Measurements from ENCODE around the gene MESD.

MESD gene

DNA sequence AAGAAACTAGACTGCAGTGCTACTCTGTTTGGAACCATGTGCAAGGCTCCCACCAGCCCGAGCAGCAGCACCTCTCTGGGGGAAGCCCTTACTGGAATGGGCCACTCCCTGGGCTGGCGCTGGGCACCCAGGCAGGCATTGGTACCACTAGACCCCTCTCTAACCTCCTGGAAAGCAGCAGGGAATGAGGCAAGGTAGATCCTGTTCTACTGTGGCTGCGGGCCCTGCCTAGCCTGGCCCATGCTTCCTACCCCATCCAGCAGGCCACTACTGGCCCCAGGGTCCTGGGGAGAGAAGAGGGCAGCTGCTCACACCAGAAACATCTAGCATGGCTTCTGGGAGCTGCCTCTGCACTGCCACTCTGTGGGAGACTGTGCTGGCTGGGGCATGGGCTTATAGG, 44.8 kb downstream of the MESD start:
- in situ Hi-C loops (cut with HindIII; ENCODE audit: low sequenced_read_pairs), result no loop called here
- no peak overlapping the region for H3K4me3 ChIP-seq (ENCODE audit: low read depth, low read length)
- no peak for DNase-seq (ENCODE audit: low read depth, low spot score)
- TF ChIP-seq, protein P1, sequence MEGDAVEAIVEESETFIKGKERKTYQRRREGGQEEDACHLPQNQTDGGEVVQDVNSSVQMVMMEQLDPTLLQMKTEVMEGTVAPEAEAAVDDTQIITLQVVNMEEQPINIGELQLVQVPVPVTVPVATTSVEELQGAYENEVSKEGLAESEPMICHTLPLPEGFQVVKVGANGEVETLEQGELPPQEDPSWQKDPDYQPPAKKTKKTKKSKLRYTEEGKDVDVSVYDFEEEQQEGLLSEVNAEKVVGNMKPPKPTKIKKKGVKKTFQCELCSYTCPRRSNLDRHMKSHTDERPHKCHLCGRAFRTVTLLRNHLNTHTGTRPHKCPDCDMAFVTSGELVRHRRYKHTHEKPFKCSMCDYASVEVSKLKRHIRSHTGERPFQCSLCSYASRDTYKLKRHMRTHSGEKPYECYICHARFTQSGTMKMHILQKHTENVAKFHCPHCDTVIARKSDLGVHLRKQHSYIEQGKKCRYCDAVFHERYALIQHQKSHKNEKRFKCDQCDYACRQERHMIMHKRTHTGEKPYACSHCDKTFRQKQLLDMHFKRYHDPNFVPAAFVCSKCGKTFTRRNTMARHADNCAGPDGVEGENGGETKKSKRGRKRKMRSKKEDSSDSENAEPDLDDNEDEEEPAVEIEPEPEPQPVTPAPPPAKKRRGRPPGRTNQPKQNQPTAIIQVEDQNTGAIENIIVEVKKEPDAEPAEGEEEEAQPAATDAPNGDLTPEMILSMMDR (IDR thresholded peaks at IDR 0.05; ENCODE audit: low read depth, low read length), result no peak

DNA sequence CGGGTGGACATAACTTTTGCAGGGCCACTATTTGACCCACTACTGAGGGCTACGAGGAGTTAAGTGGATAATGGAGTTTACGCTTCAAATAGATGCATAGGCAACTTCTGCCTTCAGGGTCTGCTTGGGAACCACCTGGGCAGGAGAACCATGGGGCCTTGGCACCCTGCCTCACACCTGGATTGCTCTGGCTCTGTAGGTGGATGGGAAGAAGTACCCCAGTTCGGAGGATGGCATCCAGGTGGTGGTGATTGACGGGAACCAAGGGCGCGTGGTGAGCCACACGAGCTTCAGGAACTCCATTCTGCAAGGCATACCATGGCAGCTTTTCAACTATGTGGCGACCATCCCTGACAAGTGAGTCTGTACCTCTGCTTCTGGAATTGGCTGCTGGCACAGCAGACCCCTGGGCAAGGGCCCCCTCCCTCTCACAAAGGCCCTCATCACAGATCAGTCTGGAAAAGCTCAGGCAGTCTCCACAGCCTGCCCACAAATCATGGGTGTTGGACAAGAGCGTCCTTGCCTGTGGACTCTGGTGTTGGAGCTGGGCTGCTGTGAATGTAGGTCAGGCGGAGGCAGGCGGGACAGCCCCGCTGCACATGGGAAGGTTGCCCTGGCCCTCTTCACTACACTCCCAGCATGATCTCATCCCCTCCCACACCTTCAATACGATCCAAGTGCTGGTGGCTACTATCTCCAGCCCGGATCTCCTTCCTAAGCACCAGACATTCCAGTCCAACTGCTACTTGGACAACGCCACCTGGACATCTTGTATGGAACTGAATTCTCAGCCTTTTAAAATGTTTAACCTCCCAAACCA, 46.7 kb downstream of the MESD start:
- TF ChIP-seq, protein P1 (IDR thresholded peaks at IDR 0.05; ENCODE audit: low read depth, low read length), result no peak
- DNase-seq (ENCODE audit: low read depth, low spot score), result no peak
- H3K4me3 ChIP-seq (ENCODE audit: low read depth, low read length), result no peak overlapping the region
- in situ Hi-C loops (cut with HindIII; ENCODE audit: low sequenced_read_pairs), result no loop called here

DNA sequence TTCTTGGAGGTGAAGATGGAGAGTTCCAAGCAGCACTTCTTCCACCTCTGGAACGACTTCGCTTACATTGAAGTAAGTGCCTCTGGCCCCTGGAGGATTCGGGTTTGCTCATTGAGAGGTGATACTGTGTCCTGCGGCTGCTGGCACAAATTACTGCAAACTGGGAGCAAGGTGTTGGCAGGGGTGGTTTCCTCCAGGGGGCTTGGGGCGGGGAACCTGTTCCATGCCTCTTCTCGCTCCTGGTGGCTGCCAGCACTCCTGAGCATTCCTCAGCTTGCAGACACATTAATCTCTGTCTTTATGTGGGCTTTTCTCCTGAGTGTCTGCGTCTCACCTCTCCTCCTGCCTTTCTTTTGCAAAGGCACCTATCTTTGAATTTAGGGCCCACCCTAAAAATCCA, 47.4 kb downstream of the MESD start:
- H3K4me3 ChIP-seq (ENCODE audit: low read depth, low read length), result no peak overlapping the region
- in situ Hi-C loops (cut with HindIII; ENCODE audit: low sequenced_read_pairs), result no loop called here
- TF ChIP-seq, protein P1 (IDR thresholded peaks at IDR 0.05; ENCODE audit: low read depth, low read length), result no peak
- DNase-seq (ENCODE audit: low read depth, low spot score), result no peak

DNA sequence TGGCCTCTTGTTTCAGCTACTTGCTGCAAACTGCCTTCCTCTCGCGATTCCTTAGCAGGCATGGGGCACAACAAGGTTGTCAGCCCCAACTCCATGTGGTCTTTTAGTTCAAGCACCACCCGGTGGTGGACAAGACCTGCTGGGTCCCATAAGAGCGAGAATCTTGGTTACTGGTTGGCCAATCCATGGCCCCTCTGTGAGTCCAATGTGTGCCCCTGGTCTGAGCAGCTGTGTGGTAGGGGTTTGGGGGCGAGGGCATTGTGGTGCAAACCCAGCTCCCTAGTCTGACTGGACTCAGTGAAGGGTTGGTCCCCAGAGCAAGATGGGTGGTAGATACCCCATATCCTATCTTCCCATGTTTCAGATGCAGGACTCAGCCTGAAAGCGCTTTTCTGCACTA, 48.8 kb downstream of the MESD start:
- H3K4me3 ChIP-seq (ENCODE audit: low read depth, low read length), result no peak overlapping the region
- in situ Hi-C loops (cut with HindIII; ENCODE audit: low sequenced_read_pairs), result no loop called here
- TF ChIP-seq, protein P1 (IDR thresholded peaks at IDR 0.05; ENCODE audit: low read depth, low read length), result no peak
- DNase-seq (ENCODE audit: low read depth, low spot score), result no peak

DNA sequence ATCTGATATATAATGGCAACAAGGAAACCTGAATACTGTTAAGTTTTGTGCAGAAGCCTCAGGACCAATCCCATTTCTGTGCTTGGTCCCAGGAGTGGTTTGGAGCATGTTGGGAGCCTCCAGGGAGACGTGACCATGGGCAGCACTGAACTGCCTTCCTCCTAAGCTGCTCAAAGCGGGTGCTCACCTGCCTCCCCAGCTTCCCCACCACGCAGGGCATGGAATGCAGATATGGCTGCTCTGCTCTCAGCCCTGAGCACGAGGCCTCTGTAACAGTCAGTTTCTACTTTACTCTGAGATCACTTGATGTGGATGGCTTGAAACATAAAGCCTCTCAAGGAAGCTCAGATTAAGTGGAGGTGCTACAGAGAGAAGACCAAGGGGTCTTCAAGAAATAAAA, 49.3 kb downstream of the MESD start:
- H3K4me3 ChIP-seq (ENCODE audit: low read depth, low read length), result no peak overlapping the region
- in situ Hi-C loops (cut with HindIII; ENCODE audit: low sequenced_read_pairs), result no loop called here
- DNase-seq (ENCODE audit: low read depth, low spot score), result no peak
- TF ChIP-seq, protein P1 (IDR thresholded peaks at IDR 0.05; ENCODE audit: low read depth, low read length), result no peak

DNA sequence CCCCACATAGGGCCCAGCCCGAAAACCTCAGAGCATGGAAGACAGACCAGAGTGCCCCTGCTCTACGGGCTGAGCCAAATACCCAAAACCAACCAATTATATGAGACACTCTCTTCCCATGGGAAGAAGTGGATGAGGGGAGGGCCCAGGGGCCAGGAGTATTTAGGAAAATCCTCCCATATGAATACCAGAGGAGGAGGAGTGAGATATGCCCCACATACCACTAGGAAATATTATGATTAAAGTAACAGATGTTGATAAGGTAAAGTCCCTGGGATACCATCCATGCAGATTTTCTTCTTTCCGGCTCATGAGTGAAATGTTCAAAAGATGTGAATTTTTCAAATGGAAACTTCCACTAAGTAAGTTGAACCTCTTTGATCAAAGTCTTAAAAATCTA, 50.4 kb downstream of the MESD start:
- no peak for DNase-seq (ENCODE audit: low read depth, low spot score)
- H3K4me3 ChIP-seq (ENCODE audit: low read depth, low read length), result no peak overlapping the region
- TF ChIP-seq, protein P1 (IDR thresholded peaks at IDR 0.05; ENCODE audit: low read depth, low read length), result no peak
- in situ Hi-C loops (cut with HindIII; ENCODE audit: low sequenced_read_pairs), result no loop called here
